Panc1 (cell line): ENCODE results near the gene TBCE. TPM values are rescaled to one million over a fixed set of nuclear protein-coding genes. Genes with fewer than 3 reads are reported as not detected.

ENCODE experiments used
- ATAC-seq: fragments of 200-7000 bp; cut with Tn5 transposase; 2 replicates; pipeline ENCODE4 v1.9.1; 2020; ENCODE audit warnings: mild to moderate bottlenecking, moderate library complexity
- BruUV-seq: library from RNA; stranded (reverse); fragments of 400-500 nt; replicated peaks from 2 replicates; lab custom pipeline; 2021; lab: Mats Ljungman, UMichigan
- CTCF ChIA-PET: fragments of 300-600 bp; sonication (Branson Sonifier 250); formaldehyde crosslinking; loops from one replicate; lab custom pipeline; 2022; ENCODE audit warnings: antibody characterized with exemption; lab: Charles Lee
- POLR2A ChIA-PET: fragments of 300-600 bp; sonication (Branson Sonifier 250); formaldehyde crosslinking; loops from one replicate; lab custom pipeline; 2022; ENCODE audit warnings: antibody characterized with exemption; lab: Charles Lee
- DNase-seq: peaks from one replicate; pipeline ENCODE4 v3.0.0-alpha.2; 2010; ENCODE audit warnings: low read depth, low spot score
- H3K27ac ChIP-seq: 2 replicates; pipeline ENCODE4 v1.5.1; 2011; ENCODE audit warnings: mild to moderate bottlenecking, low read length, inconsistent platforms
- H3K27me3 ChIP-seq: fragments of 200-500 bp; sonication (Bioruptor generic); 2 replicates; pipeline ENCODE4 v1.6.0; 2014; ENCODE audit warnings: low read length, inconsistent platforms; ENCODE audit not compliant: control insufficient read depth, insufficient read depth
- H3K36me3 ChIP-seq: fragments of 200-500 bp; sonication (Bioruptor generic); 2 replicates; pipeline ENCODE4 v1.5.1; 2014; ENCODE audit warnings: inconsistent platforms, mild to moderate bottlenecking, low read length, moderate library complexity; ENCODE audit not compliant: control insufficient read depth, insufficient read depth
- H3K4me1 ChIP-seq: 2 replicates; pipeline ENCODE4 v1.5.1; 2011; ENCODE audit warnings: inconsistent platforms, mild to moderate bottlenecking, low read length, moderate library complexity; ENCODE audit not compliant: control insufficient read depth, insufficient read depth
- H3K4me3 ChIP-seq, 2 experiments: 2 replicates each; pipeline ENCODE4 v1.5.1; 2011 to 2012; ENCODE audit warnings: low read depth in 2 of 2, low read length in 2 of 2, mild to moderate bottlenecking in 2 of 2, inconsistent platforms in 1 of 2, moderate library complexity in 1 of 2
- H3K9me3 ChIP-seq: fragments of 200-500 bp; sonication (Bioruptor generic); 2 replicates; pipeline ENCODE4 v1.5.1; 2014; ENCODE audit warnings: low read depth, mild to moderate bottlenecking, inconsistent platforms, low read length, moderate library complexity; ENCODE audit not compliant: control insufficient read depth, insufficient read depth
- POLR2AphosphoS5 ChIP-seq: IDR thresholded peaks from 2 replicates; pipeline ENCODE4 v1.6.1; 2012; ENCODE audit warnings: mild to moderate bottlenecking, low read depth, low read length, moderate library complexity
- SIN3A ChIP-seq: IDR thresholded peaks from 2 replicates; pipeline ENCODE4 v1.6.1; 2012; ENCODE audit warnings: low read depth, mild to moderate bottlenecking, low read length, moderate library complexity, borderline replicate concordance; ENCODE audit not compliant: insufficient read depth
- TCF7L2 ChIP-seq: IDR thresholded peaks from 2 replicates; pipeline ENCODE4 v1.6.1; 2011; ENCODE audit warnings: mild to moderate bottlenecking, low read depth, low read length, inconsistent platforms
- in situ Hi-C: cut with HindIII; loops from 2 replicates; pipeline ENCODE4 v1.10.0; 2016; ENCODE audit warnings: low sequenced_read_pairs, low pct_unique_long_range_greater_than_20kb
- intact Hi-C: fragments of 100-400 bp; cut with micrococcal nuclease; formaldehyde crosslinking; loops from one replicate; pipeline ENCODE4 v1.10.0; 2022; ENCODE audit not compliant: unreplicated experiment
- total RNA-seq: library from RNA; stranded (reverse); gene quantifications from one replicate; pipeline ENCODE4 v1.2.1, GENCODE V29; 2021; ENCODE audit not compliant: unreplicated experiment
- TF ChIP-seq, protein P1 (sequence below): fragments of 450-650 bp; IDR thresholded peaks from 2 replicates; pipeline ENCODE4 v1.5.1; 2017; ENCODE audit warnings: mild to moderate bottlenecking
- TF ChIP-seq, protein P2 (sequence below), 2 experiments: IDR thresholded peaks; 2 replicates each; pipeline ENCODE4 v1.6.1; 2011 to 2012; ENCODE audit warnings: low read depth in 2 of 2, control low read depth in 1 of 2, low read length in 1 of 2, mild to moderate bottlenecking in 1 of 2, moderate library complexity in 1 of 2; ENCODE audit not compliant: insufficient read depth in 1 of 2

TBCE gene
- total RNA-seq, 1 experiment from 2014 or later = 72.0 TPM

DNA sequence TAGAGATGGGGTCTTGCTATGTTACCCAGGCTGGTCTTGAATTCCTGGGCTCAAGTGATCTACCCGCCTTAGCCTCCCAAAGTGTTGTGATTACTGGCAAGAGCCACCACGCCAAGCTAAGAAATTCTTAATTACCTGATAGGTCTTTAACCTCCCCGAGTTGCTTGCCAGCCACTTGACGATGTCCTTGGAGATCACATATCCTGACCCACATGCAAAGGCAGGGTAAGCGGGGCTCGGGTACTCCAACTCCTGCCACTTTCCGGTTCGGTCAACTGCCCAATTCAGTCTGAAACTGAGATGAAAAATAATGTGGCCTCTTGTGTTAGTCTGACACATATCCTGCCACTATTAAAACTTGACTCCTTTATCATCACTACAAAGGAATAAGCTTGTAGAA lies 86.8 kb downstream of the TBCE start:
- in situ Hi-C loops (no loop called here), intact Hi-C loops (no loop called here)
- DNase-seq (no peak), ATAC-seq (no peak)
- TF ChIP-seq, protein P1, sequence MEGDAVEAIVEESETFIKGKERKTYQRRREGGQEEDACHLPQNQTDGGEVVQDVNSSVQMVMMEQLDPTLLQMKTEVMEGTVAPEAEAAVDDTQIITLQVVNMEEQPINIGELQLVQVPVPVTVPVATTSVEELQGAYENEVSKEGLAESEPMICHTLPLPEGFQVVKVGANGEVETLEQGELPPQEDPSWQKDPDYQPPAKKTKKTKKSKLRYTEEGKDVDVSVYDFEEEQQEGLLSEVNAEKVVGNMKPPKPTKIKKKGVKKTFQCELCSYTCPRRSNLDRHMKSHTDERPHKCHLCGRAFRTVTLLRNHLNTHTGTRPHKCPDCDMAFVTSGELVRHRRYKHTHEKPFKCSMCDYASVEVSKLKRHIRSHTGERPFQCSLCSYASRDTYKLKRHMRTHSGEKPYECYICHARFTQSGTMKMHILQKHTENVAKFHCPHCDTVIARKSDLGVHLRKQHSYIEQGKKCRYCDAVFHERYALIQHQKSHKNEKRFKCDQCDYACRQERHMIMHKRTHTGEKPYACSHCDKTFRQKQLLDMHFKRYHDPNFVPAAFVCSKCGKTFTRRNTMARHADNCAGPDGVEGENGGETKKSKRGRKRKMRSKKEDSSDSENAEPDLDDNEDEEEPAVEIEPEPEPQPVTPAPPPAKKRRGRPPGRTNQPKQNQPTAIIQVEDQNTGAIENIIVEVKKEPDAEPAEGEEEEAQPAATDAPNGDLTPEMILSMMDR = no peak
- TF ChIP-seq SIN3A (no peak), POLR2AphosphoS5 (no peak), TCF7L2 (no peak)
- TF ChIP-seq, protein P2, sequence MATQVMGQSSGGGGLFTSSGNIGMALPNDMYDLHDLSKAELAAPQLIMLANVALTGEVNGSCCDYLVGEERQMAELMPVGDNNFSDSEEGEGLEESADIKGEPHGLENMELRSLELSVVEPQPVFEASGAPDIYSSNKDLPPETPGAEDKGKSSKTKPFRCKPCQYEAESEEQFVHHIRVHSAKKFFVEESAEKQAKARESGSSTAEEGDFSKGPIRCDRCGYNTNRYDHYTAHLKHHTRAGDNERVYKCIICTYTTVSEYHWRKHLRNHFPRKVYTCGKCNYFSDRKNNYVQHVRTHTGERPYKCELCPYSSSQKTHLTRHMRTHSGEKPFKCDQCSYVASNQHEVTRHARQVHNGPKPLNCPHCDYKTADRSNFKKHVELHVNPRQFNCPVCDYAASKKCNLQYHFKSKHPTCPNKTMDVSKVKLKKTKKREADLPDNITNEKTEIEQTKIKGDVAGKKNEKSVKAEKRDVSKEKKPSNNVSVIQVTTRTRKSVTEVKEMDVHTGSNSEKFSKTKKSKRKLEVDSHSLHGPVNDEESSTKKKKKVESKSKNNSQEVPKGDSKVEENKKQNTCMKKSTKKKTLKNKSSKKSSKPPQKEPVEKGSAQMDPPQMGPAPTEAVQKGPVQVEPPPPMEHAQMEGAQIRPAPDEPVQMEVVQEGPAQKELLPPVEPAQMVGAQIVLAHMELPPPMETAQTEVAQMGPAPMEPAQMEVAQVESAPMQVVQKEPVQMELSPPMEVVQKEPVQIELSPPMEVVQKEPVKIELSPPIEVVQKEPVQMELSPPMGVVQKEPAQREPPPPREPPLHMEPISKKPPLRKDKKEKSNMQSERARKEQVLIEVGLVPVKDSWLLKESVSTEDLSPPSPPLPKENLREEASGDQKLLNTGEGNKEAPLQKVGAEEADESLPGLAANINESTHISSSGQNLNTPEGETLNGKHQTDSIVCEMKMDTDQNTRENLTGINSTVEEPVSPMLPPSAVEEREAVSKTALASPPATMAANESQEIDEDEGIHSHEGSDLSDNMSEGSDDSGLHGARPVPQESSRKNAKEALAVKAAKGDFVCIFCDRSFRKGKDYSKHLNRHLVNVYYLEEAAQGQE (IDR thresholded peaks at IDR 0.05; ENCODE audit: insufficient read depth in 1 of 2, low read depth in 2 of 2, low read length in 1 of 2) = no peak
- no peaks in the 10 kb centered on the region for H3K27me3 ChIP-seq
- H3K4me1 ChIP-seq = no peaks in the 10 kb centered on the region
- no peaks in the 10 kb centered on the region for H3K9me3 ChIP-seq
- ChIA-PET CTCF (interaction anchor here (0.5 kb wide), 1 partner anchor 223 kb away, joined by 7 read pairs; no protein-coding TSS in a partner anchor), POLR2A (no interaction called here)
- no TSS peak for BruUV-seq
- peaks cover 16% of the 10 kb centered on the region for H3K36me3 ChIP-seq
- H3K4me3 ChIP-seq = no peak overlapping the region
- H3K27ac ChIP-seq = no peak overlapping the region

- H3K27ac ChIP-seq = no peak overlapping the region
- CTCF ChIA-PET = no interaction called here
- peaks cover 6% of the 10 kb centered on the region for H3K36me3 ChIP-seq
Measured at GRCh38 chr1:235455097-235455496, 87.9 kb downstream of the TBCE start.

More at GRCh38 chr1:235455097-235455496, 87.9 kb downstream of the TBCE start:
- POLR2A ChIA-PET = no interaction called here
- TF ChIP-seq POLR2AphosphoS5 (no peak), TCF7L2 (no peak), SIN3A (no peak)
- TF ChIP-seq, protein P2 (IDR thresholded peaks at IDR 0.05; ENCODE audit: insufficient read depth in 1 of 2, low read depth in 2 of 2, low read length in 1 of 2) = no peak
- TF ChIP-seq, protein P1 = no peak
- ATAC-seq (no peak), DNase-seq (no peak)
- H3K4me3 ChIP-seq = no peak overlapping the region
- no TSS peak for BruUV-seq
- no peaks in the 10 kb centered on the region for H3K4me1 ChIP-seq
- intact Hi-C loops = no loop called here
- no peaks in the 10 kb centered on the region for H3K9me3 ChIP-seq
- H3K27me3 ChIP-seq = no peaks in the 10 kb centered on the region
- in situ Hi-C loops = no loop called here
